B cell (primary cell): ENCODE data around the gene SYN1. TPM values are rescaled to one million over a fixed set of nuclear protein-coding genes. Genes with fewer than 3 reads are reported as not detected.

ENCODE experiments used
- ATAC-seq: fragments of 200-7000 bp; cut with Tn5 transposase; one replicate; pipeline ENCODE4 v1.10.0; 2021; ENCODE audit warnings: low read depth, mild to moderate bottlenecking, moderate number of reproducible peaks, moderate library complexity
- CTCF ChIA-PET: fragments of 350-600 bp; sonication (Branson Sonifier 250); formaldehyde crosslinking; loops from one replicate; lab custom pipeline; 2021; ENCODE audit warnings: antibody characterized with exemption, inconsistent platforms; lab: Charles Lee
- POLR2A ChIA-PET: fragments of 350-600 bp; sonication (Branson Sonifier 250); formaldehyde crosslinking; loops from one replicate; lab custom pipeline; 2021; ENCODE audit warnings: antibody characterized with exemption; lab: Charles Lee
- DNase-seq: peaks from one replicate; pipeline ENCODE4 v3.0.0; 2013
- H2AFZ ChIP-seq: 2 replicates; pipeline ENCODE4 v1.6.1; 2012; ENCODE audit warnings: mild to moderate bottlenecking, low read depth, low read length; ENCODE audit not compliant: insufficient read depth, poor library complexity, severe bottlenecking
- H3K27ac ChIP-seq, 2 donors: 1 replicate in 1 of 2; 2 replicates in 1 of 2; pipeline ENCODE4 v1.5.1; 2012 to 2013; ENCODE audit warnings: low read length in 2 of 2, mild to moderate bottlenecking in 2 of 2, moderate library complexity in 1 of 2
- H3K27me3 ChIP-seq, 4 experiments: fragments of 200-600 bp in 1 of 4; sonication (generic) in 1 of 4; replicated peaks in 1 of 4; 1 replicate in 2 of 4; 2 replicates in 2 of 4; pipeline versions ENCODE4 v1.6.1 to v1.7.0; 2013 to 2016; ENCODE audit warnings: low read length in 3 of 4, mild to moderate bottlenecking in 2 of 4, mixed read lengths in 1 of 4, moderate library complexity in 1 of 4; ENCODE audit not compliant: insufficient read depth in 4 of 4, control insufficient read depth in 3 of 4; ENCODE audit errors: control extremely low read depth in 1 of 4
- H3K36me3 ChIP-seq, 2 experiments: replicated peaks in 1 of 2; 1 replicate in 1 of 2; 2 replicates in 1 of 2; pipeline versions ENCODE4 v1.6.1 to v1.7.1; 2013; ENCODE audit warnings: low read length in 1 of 2; ENCODE audit not compliant: insufficient read depth in 2 of 2, control insufficient read depth in 1 of 2; ENCODE audit errors: control extremely low read depth in 1 of 2, extremely low read depth in 1 of 2
- H3K4me1 ChIP-seq, 2 donors: fragments of 200-600 bp in 1 of 2; sonication (generic) in 1 of 2; 1 replicate in 1 of 2; 2 replicates in 1 of 2; pipeline versions ENCODE4 v1.5.1 to v1.6.1; 2013 to 2017; ENCODE audit warnings: low read length in 2 of 2; ENCODE audit not compliant: control insufficient read depth in 2 of 2, insufficient read depth in 2 of 2
- H3K4me2 ChIP-seq: replicated peaks from 2 replicates; pipeline ENCODE3; 2012; ENCODE audit warnings: mild to moderate bottlenecking, low read depth, low read length; ENCODE audit not compliant: poor library complexity, severe bottlenecking
- H3K4me3 ChIP-seq, 5 experiments: fragments of 200-600 bp in 1 of 5; sonication (generic) in 1 of 5; 1 replicate in 3 of 5; 2 replicates in 2 of 5; pipeline versions ENCODE4 v1.5.1 to v1.7.0; 2011 to 2016; ENCODE audit warnings: low read length in 4 of 5, mild to moderate bottlenecking in 4 of 5, low read depth in 2 of 5, control low read depth in 1 of 5, moderate library complexity in 1 of 5; ENCODE audit not compliant: insufficient read depth in 1 of 5; ENCODE audit errors: control extremely low read depth in 1 of 5, extremely low read depth in 1 of 5
- H3K79me2 ChIP-seq: fragments of 200-600 bp; sonication (generic); one replicate; pipeline ENCODE4 v1.6.0; 2016; ENCODE audit warnings: low read length; ENCODE audit not compliant: control insufficient read depth, insufficient read depth
- H3K9ac ChIP-seq: fragments of 200-600 bp; sonication (generic); 2 replicates; pipeline ENCODE4 v1.6.1; 2017; ENCODE audit warnings: mild to moderate bottlenecking, low read length, moderate library complexity
- H3K9me3 ChIP-seq, 3 donors: one replicate each; pipeline versions ENCODE4 v1.6.1 to v1.7.1; 2013; ENCODE audit warnings: low read length in 2 of 3; ENCODE audit not compliant: control insufficient read depth in 2 of 3, insufficient read depth in 1 of 3; ENCODE audit errors: control extremely low read depth in 1 of 3
- H4K20me1 ChIP-seq: 2 replicates; pipeline ENCODE4 v1.6.0; 2012; ENCODE audit warnings: mild to moderate bottlenecking, low read length; ENCODE audit not compliant: insufficient read depth, control insufficient read depth, poor library complexity, severe bottlenecking
- H3K27ac Mint-ChIP-seq: one replicate; pipeline ENCODE4 v1.8.0; 2021; ENCODE audit warnings: mixed read lengths
- H3K27me3 Mint-ChIP-seq: one replicate; pipeline ENCODE4 v1.8.0; 2021; ENCODE audit warnings: mixed read lengths
- H3K4me1 Mint-ChIP-seq: one replicate; pipeline ENCODE4 v1.8.0; 2021; ENCODE audit warnings: mixed read lengths
- H3K4me3 Mint-ChIP-seq: one replicate; pipeline ENCODE4 v1.8.0; 2021; ENCODE audit warnings: mixed read lengths
- H3K9me3 Mint-ChIP-seq: one replicate; pipeline ENCODE4 v1.8.0; 2022; ENCODE audit warnings: mixed read lengths; ENCODE audit not compliant: insufficient read depth
- EZH2 ChIP-seq: IDR thresholded peaks from 2 replicates; pipeline ENCODE4 v1.6.1; 2012; ENCODE audit warnings: borderline replicate concordance, low read depth, mild to moderate bottlenecking, moderate library complexity, low read length; ENCODE audit not compliant: insufficient read depth, poor library complexity, severe bottlenecking
- WGBS: methylation state at CpG from one replicate; pipeline ENCODE4 v1.1.5; 2013; ENCODE audit warnings: missing lambda C conversion rate; ENCODE audit not compliant: insufficient coverage; 5-methylcytosine and 5-hydroxymethylcytosine counted together
- intact Hi-C: fragments of 100-400 bp; cut with micrococcal nuclease; formaldehyde crosslinking; loops from one replicate; pipeline ENCODE4 v1.10.0; 2022
- polyA plus RNA-seq: library from polyadenylated mRNA; depleted of rRNA; stranded (reverse); fragments of >200 nt; gene quantifications from 2 replicates; pipeline ENCODE4 v1.2.3, GENCODE V29; 2012
- total RNA-seq, 2 donors: library from RNA; stranded (reverse); fragments of 120-200 nt in 1 of 2; gene quantifications; 1 replicate in 1 of 2; 2 replicates in 1 of 2; pipeline versions ENCODE4 v1.2.3 to v1.2.4, GENCODE V29; 2013 to 2022
- TF ChIP-seq, protein P1 (sequence below): fragments of 200-600 bp; IDR thresholded peaks from one replicate; pipeline ENCODE4 v1.8.0; 2022; ENCODE audit warnings: antibody characterized with exemption, mild to moderate bottlenecking

Gene SYN1
- total and polyA plus RNA-seq, 2 donors (not counting 1 experiment from before 2014, with no cell fraction given): not detected

GRCh38 chrX:47643926-47644325 is 24.3 kb upstream of the SYN1 start:
- no peaks in the 10 kb centered on the region for H3K27me3 ChIP-seq
- peaks cover 3 to 24% of the 10 kb centered on the region in 2 experiments for H3K36me3 ChIP-seq
- POLR2A ChIA-PET: no interaction called here
- no peak overlapping the region for H3K9ac ChIP-seq
- ATAC-seq (no peak), DNase-seq (no peak)
- H3K79me2 ChIP-seq: peaks cover 13% of the 10 kb centered on the region
- no peak overlapping the region for H3K27ac ChIP-seq
- H3K4me3 ChIP-seq: no peak overlapping the region
- H3K27ac Mint-ChIP-seq: no peak overlapping the region
- H3K4me1 Mint-ChIP-seq: peaks cover 16% of the 10 kb centered on the region
- no peaks in the 10 kb centered on the region for H3K9me3 ChIP-seq
- WGBS: no CpG with 5 or more reads among the region's 2 CpGs
- H3K4me2 ChIP-seq: no peak overlapping the region
- no peak overlapping the region for H2AFZ ChIP-seq
- intact Hi-C loops: no loop called here
- CTCF ChIA-PET: interaction anchor here (1.0 to 1.4 kb wide), 2 partner anchors 10 to 147 kb away, joined by 3 read pairs; no protein-coding TSS in a partner anchor
- no peaks in the 10 kb centered on the region for H4K20me1 ChIP-seq
- no peaks in the 10 kb centered on the region for H3K9me3 Mint-ChIP-seq
- no peaks in the 10 kb centered on the region for H3K27me3 Mint-ChIP-seq
- H3K4me1 ChIP-seq: peaks cover 0 to 6% of the 10 kb centered on the region in 2 donors
- H3K4me3 Mint-ChIP-seq: no peak overlapping the region
- TF ChIP-seq EZH2: no peak
- TF ChIP-seq, protein P1, sequence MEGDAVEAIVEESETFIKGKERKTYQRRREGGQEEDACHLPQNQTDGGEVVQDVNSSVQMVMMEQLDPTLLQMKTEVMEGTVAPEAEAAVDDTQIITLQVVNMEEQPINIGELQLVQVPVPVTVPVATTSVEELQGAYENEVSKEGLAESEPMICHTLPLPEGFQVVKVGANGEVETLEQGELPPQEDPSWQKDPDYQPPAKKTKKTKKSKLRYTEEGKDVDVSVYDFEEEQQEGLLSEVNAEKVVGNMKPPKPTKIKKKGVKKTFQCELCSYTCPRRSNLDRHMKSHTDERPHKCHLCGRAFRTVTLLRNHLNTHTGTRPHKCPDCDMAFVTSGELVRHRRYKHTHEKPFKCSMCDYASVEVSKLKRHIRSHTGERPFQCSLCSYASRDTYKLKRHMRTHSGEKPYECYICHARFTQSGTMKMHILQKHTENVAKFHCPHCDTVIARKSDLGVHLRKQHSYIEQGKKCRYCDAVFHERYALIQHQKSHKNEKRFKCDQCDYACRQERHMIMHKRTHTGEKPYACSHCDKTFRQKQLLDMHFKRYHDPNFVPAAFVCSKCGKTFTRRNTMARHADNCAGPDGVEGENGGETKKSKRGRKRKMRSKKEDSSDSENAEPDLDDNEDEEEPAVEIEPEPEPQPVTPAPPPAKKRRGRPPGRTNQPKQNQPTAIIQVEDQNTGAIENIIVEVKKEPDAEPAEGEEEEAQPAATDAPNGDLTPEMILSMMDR: no peak

GRCh38 chrX:47638816-47639215 is 19.2 kb upstream of the SYN1 start:
- H2AFZ ChIP-seq: no peak overlapping the region
- no peak overlapping the region for H3K9ac ChIP-seq
- no peaks in the 10 kb centered on the region for H3K9me3 Mint-ChIP-seq
- no peak overlapping the region for H3K27ac Mint-ChIP-seq
- no peaks in the 10 kb centered on the region for H3K79me2 ChIP-seq
- WGBS: 97% methylated on average over 13 of the region's 14 CpGs
- no peak overlapping the region for H3K27ac ChIP-seq
- ChIA-PET POLR2A (no interaction called here), CTCF (no interaction called here)
- H3K4me3 ChIP-seq: no peak overlapping the region
- intact Hi-C loops: no loop called here
- H4K20me1 ChIP-seq: no peaks in the 10 kb centered on the region
- peaks cover 0 to 5% of the 10 kb centered on the region in 2 donors for H3K4me1 ChIP-seq
- no peaks in the 10 kb centered on the region for H3K27me3 ChIP-seq
- peaks cover 3 to 35% of the 10 kb centered on the region in 2 experiments for H3K36me3 ChIP-seq
- H3K4me3 Mint-ChIP-seq: no peak overlapping the region
- ATAC-seq (no peak), DNase-seq (no peak)
- TF ChIP-seq EZH2: no peak
- TF ChIP-seq, protein P1: no peak
- no peak overlapping the region for H3K4me2 ChIP-seq
- H3K4me1 Mint-ChIP-seq: peaks cover 8% of the 10 kb centered on the region
- H3K9me3 ChIP-seq: no peaks in the 10 kb centered on the region
- H3K27me3 Mint-ChIP-seq: no peaks in the 10 kb centered on the region
